ENCODE measurements around the gene EMC10.
A peak's percentile ranks its signal among the peaks of the same experiment; 100 is the strongest.

EMC10 gene

GRCh38 chr19:50510700-50511068, 34.4 kb downstream of the EMC10 start:
- no peak for ATAC-seq (replicated peaks; ENCODE audit: extremely low read depth, poor library complexity, severe bottlenecking)
- Mint-ChIP-seq H3K27ac (ENCODE audit: low read depth) (peak overlapping the region; percentile 96), H3K4me1 (peaks cover 40% of the 10 kb centered on the region), H3K9me3 (no peaks in the 10 kb centered on the region), H3K36me3 (ENCODE audit: insufficient read depth) (peaks cover 12% of the 10 kb centered on the region), H3K4me3 (peak overlapping the region; percentile 77), H3K27me3 (no peaks in the 10 kb centered on the region)
- DNase-seq (ENCODE audit: low spot score in 2 of 2): no peak

DNA sequence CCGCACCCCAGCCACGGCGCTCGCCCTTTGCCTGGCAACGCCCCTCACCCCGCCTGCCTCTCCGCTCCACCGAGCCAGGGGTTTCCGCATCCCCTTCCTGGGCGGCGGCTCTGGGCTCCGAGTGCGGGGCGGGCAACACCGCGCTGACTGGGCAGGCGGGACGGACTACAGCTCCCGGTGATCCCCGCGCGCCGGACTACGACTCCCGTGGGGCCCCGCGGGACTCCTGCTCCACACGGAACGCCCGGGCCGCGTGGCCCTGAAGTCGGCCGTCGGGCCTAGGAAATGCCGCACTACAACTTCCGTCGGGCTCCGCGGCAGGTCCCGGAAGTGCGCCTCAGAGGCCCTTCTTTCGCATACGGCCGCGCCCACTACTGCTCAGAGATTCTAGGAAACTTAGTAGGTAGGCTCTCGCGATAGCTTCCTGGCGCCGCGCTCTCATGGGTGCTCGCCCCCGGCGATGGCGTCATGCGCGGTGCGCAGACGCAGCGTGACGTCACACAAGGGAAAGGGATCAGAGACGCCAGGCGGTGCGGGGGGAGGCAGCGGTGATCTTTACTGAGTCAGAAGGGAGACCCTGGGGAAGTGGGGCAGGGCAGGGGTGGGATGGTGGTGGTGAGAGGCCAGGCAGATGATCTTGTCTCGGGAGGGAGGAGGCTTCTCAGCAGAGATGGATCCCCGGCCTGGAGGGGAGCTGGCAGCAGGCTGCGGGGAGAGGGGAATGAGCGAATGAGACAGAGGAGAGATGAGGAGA, 34.9 kb downstream of the EMC10 start, which contains the start of gene JOSD2:
TSS of gene JOSD2 (minus strand) at position 123 of the 754 bp plus-strand sequence. CDS start 760 bp downstream, outside the sequence.
- Mint-ChIP-seq H3K27me3 (no peaks in the 10 kb centered on the region), H3K36me3 (ENCODE audit: insufficient read depth) (peaks cover 14% of the 10 kb centered on the region), H3K9me3 (no peaks in the 10 kb centered on the region), H3K4me1 (peaks cover 40% of the 10 kb centered on the region), H3K27ac (ENCODE audit: low read depth) (peak within 1 kb of the TSS; percentile 96), H3K4me3 (peak within 1 kb of the TSS; percentile 77)
- DNase-seq (ENCODE audit: low spot score in 2 of 2) (peak; percentile 84 to 95), ATAC-seq (replicated peaks; ENCODE audit: extremely low read depth, poor library complexity, severe bottlenecking) (peak; percentile 96)

- DNase-seq (ENCODE audit: low spot score in 2 of 2) (no peak), ATAC-seq (replicated peaks; ENCODE audit: extremely low read depth, poor library complexity, severe bottlenecking) (no peak)
- peaks cover 36% of the 10 kb centered on the region for H3K4me1 Mint-ChIP-seq
- peak overlapping the region; percentile 96 for H3K27ac Mint-ChIP-seq (ENCODE audit: low read depth)
- no peaks in the 10 kb centered on the region for H3K27me3 Mint-ChIP-seq
- H3K4me3 Mint-ChIP-seq: peak overlapping the region; percentile 77
- no peaks in the 10 kb centered on the region for H3K9me3 Mint-ChIP-seq
- H3K36me3 Mint-ChIP-seq (ENCODE audit: insufficient read depth): peaks cover 14% of the 10 kb centered on the region
Measured at GRCh38 chr19:50512112-50512998, 36.0 kb downstream of the EMC10 start.

DNA sequence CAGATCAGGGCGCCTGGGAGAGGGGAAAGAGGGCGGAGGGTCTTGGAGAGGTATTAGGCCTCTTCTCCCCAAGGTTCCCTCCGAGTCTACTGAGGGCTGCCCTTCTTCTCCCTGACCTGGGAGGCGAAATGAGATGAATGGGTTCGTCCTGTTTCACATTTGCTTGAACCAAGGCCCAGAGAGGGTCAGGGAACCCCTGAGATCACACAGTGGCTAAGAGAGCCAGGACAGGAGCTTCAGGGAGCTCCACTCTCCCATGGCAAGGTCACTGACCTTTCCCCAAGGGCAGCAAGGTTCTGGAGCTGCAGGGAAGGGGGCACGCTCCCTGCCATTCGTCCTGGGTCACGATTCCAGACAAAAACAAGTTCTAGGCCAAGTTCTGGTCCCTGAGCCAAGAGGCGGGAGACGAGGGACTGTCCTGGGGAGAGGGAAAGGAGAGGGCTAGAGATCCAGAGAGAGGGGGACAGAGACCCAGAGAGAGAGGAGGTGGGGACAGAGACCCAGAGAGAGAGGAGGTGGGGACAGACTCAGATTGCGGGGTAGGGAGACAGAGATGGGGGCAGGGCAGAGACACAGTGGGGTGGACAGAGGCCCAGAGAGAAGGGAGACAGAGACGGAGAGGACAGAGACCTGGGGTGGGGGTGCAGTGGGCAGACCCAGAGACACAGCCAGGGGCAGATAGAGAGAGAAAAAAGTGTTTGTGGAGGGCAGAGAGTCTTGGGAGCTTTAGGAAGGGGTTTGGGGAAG, 36.9 kb downstream of the EMC10 start:
- no peak for DNase-seq (ENCODE audit: low spot score in 2 of 2)
- Mint-ChIP-seq H3K27ac (ENCODE audit: low read depth) (peak overlapping the region; percentile 64), H3K4me3 (no peak overlapping the region), H3K27me3 (no peaks in the 10 kb centered on the region), H3K36me3 (ENCODE audit: insufficient read depth) (peaks cover 14% of the 10 kb centered on the region), H3K9me3 (no peaks in the 10 kb centered on the region), H3K4me1 (peaks cover 30% of the 10 kb centered on the region)
- no peak for ATAC-seq (replicated peaks; ENCODE audit: extremely low read depth, poor library complexity, severe bottlenecking)

- H3K4me3 Mint-ChIP-seq: no peak within 1 kb of the TSS
- H3K4me1 Mint-ChIP-seq: peaks cover 25% of the 10 kb centered on the region
- H3K9me3 Mint-ChIP-seq: no peaks in the 10 kb centered on the region
- peaks cover 16% of the 10 kb centered on the region for H3K36me3 Mint-ChIP-seq (ENCODE audit: insufficient read depth)
- H3K27me3 Mint-ChIP-seq: no peaks in the 10 kb centered on the region
- H3K27ac Mint-ChIP-seq (ENCODE audit: low read depth): peak within 1 kb of the TSS; percentile 64
- DNase-seq (ENCODE audit: low spot score in 2 of 2) (no peak), ATAC-seq (replicated peaks; ENCODE audit: extremely low read depth, poor library complexity, severe bottlenecking) (no peak)
Measured at GRCh38 chr19:50513746-50514345, 37.5 kb downstream of the EMC10 start, which contains the start of gene ASPDH. TSS of gene ASPDH (minus strand) at chr19:50513913. CDS start at chr19:50513823, 90 bp downstream.

GRCh38 chr19:50514346-50515167, 38.2 kb downstream of the EMC10 start:
- Mint-ChIP-seq H3K36me3 (ENCODE audit: insufficient read depth) (peaks cover 16% of the 10 kb centered on the region), H3K4me3 (no peak overlapping the region), H3K27ac (ENCODE audit: low read depth) (peak overlapping the region; percentile 64), H3K4me1 (peaks cover 18% of the 10 kb centered on the region), H3K27me3 (no peaks in the 10 kb centered on the region), H3K9me3 (no peaks in the 10 kb centered on the region)
- ATAC-seq (replicated peaks; ENCODE audit: extremely low read depth, poor library complexity, severe bottlenecking) (no peak), DNase-seq (ENCODE audit: low spot score in 2 of 2) (no peak)

GRCh38 chr19:50515168-50515561, 38.9 kb downstream of the EMC10 start:
- DNase-seq (ENCODE audit: low spot score in 2 of 2): no peak
- Mint-ChIP-seq H3K4me1 (peaks cover 18% of the 10 kb centered on the region), H3K9me3 (no peaks in the 10 kb centered on the region), H3K27me3 (no peaks in the 10 kb centered on the region), H3K36me3 (ENCODE audit: insufficient read depth) (peaks cover 16% of the 10 kb centered on the region), H3K27ac (ENCODE audit: low read depth) (peak overlapping the region; percentile 64), H3K4me3 (no peak overlapping the region)
- no peak for ATAC-seq (replicated peaks; ENCODE audit: extremely low read depth, poor library complexity, severe bottlenecking)

DNA sequence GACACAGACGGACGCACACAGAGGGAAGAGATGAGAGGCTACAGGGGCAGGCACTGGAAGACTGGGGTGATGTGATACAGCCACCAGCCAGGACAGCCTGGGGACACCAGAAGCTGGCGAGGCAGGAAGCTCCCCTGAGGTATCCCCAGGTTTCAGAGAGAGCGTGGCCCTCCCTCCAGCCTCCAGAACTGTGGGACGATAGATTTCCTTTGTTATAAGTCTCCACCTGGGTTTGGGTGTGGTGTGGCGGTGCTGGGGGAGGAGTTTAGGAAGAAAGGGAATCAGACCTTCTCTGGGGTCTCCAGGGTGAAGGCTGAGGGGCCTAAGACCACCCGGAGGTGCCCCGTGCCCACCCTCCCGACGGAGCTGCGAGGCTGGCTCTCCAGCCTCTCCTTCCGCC, 40.1 kb downstream of the EMC10 start:
- H3K4me3 Mint-ChIP-seq: no peak overlapping the region
- peaks cover 13% of the 10 kb centered on the region for H3K36me3 Mint-ChIP-seq (ENCODE audit: insufficient read depth)
- ATAC-seq (replicated peaks; ENCODE audit: extremely low read depth, poor library complexity, severe bottlenecking) (no peak), DNase-seq (ENCODE audit: low spot score in 2 of 2) (no peak)
- H3K27me3 Mint-ChIP-seq: no peaks in the 10 kb centered on the region
- H3K9me3 Mint-ChIP-seq: no peaks in the 10 kb centered on the region
- peaks cover 6% of the 10 kb centered on the region for H3K4me1 Mint-ChIP-seq
- no peak overlapping the region for H3K27ac Mint-ChIP-seq (ENCODE audit: low read depth)

- no peaks in the 10 kb centered on the region for H3K9me3 Mint-ChIP-seq
- no peak overlapping the region for H3K27ac Mint-ChIP-seq (ENCODE audit: low read depth)
- no peaks in the 10 kb centered on the region for H3K4me1 Mint-ChIP-seq
- DNase-seq (ENCODE audit: low spot score in 2 of 2) (no peak), ATAC-seq (replicated peaks; ENCODE audit: extremely low read depth, poor library complexity, severe bottlenecking) (no peak)
- no peak overlapping the region for H3K4me3 Mint-ChIP-seq
- H3K36me3 Mint-ChIP-seq (ENCODE audit: insufficient read depth): peaks cover 8% of the 10 kb centered on the region
- H3K27me3 Mint-ChIP-seq: no peaks in the 10 kb centered on the region
Measured at GRCh38 chr19:50516964-50517703, 40.8 kb downstream of the EMC10 start.

- no peak for ATAC-seq (replicated peaks; ENCODE audit: extremely low read depth, poor library complexity, severe bottlenecking)
- peaks cover 8% of the 10 kb centered on the region for H3K36me3 Mint-ChIP-seq (ENCODE audit: insufficient read depth)
- no peaks in the 10 kb centered on the region for H3K4me1 Mint-ChIP-seq
- DNase-seq (ENCODE audit: low spot score in 2 of 2): no peak
- H3K9me3 Mint-ChIP-seq: no peaks in the 10 kb centered on the region
- no peak overlapping the region for H3K27ac Mint-ChIP-seq (ENCODE audit: low read depth)
- no peak overlapping the region for H3K4me3 Mint-ChIP-seq
- no peaks in the 10 kb centered on the region for H3K27me3 Mint-ChIP-seq
Measured at GRCh38 chr19:50517704-50518075, 41.4 kb downstream of the EMC10 start.
